LoVo (cell line): Measurements from ENCODE around the gene CXCL1.
"Not testable (repeated sequence)": the region's sequence is repeated elsewhere in the genome, so short reads cannot be mapped to it uniquely, and the experiment has no call there.

ENCODE experiments used
- DNase-seq: peaks from one replicate; pipeline ENCODE4 v3.0.0-alpha.2; 2016; ENCODE audit warnings: low spot score

Gene CXCL1

GRCh38 chr4:73883306-73883705 is 14.1 kb downstream of the CXCL1 start:
- no peak for DNase-seq

GRCh38 chr4:73885574-73886267 is 16.5 kb downstream of the CXCL1 start:
- peak; percentile 72 for DNase-seq

GRCh38 chr4:73891326-73891725 is 22.1 kb downstream of the CXCL1 start:
- DNase-seq, result no peak

GRCh38 chr4:73891739-73892405 is 22.7 kb downstream of the CXCL1 start:
- no peak for DNase-seq

- DNase-seq, result no peak
These were observed 23.8 kb downstream of the CXCL1 start for GRCh38 chr4:73892966-73893365.

- no peak for DNase-seq
These were observed 24.8 kb downstream of the CXCL1 start for GRCh38 chr4:73894001-73894400.

GRCh38 chr4:73895201-73896175 is 26.3 kb downstream of the CXCL1 start:
- peak; percentile 59 for DNase-seq

GRCh38 chr4:73896416-73896815 is 27.2 kb downstream of the CXCL1 start:
- no peak for DNase-seq

GRCh38 chr4:73897380-73898136 is 28.4 kb downstream of the CXCL1 start:
- DNase-seq, result no peak

- not testable (repeated sequence) for DNase-seq
These were observed 30.1 kb downstream of the CXCL1 start for GRCh38 chr4:73899338-73899737.

- no peak for DNase-seq
These were observed 31.8 kb downstream of the CXCL1 start for GRCh38 chr4:73901031-73901430.

- no peak for DNase-seq
These were observed 32.9 kb downstream of the CXCL1 start for GRCh38 chr4:73902038-73902637.

- DNase-seq, result no peak
These were observed 33.8 kb downstream of the CXCL1 start for GRCh38 chr4:73902817-73903547.

GRCh38 chr4:73904491-73904890 is 35.3 kb downstream of the CXCL1 start:
- no peak for DNase-seq

- DNase-seq, result no peak
These were observed 39.8 kb downstream of the CXCL1 start for GRCh38 chr4:73908965-73909364.

- no peak for DNase-seq
These were observed 42.6 kb downstream of the CXCL1 start for GRCh38 chr4:73911746-73912145.

GRCh38 chr4:73912191-73912590 is 43.0 kb downstream of the CXCL1 start:
- DNase-seq, result no peak

GRCh38 chr4:73914071-73914470 is 44.9 kb downstream of the CXCL1 start:
- DNase-seq, result no peak

GRCh38 chr4:73916172-73916925 is 47.2 kb downstream of the CXCL1 start:
- DNase-seq, result no peak

- peak; percentile 24 for DNase-seq
These were observed 47.9 kb downstream of the CXCL1 start for GRCh38 chr4:73917081-73917501.
